ENCODE measurements around the gene JAKMIP2. TPM values are rescaled to one million over a fixed set of nuclear protein-coding genes. Genes with fewer than 3 reads are reported as not detected.

The JAKMIP2 gene
- total RNA-seq, 1 experiment from 2014 or later = 6.4 TPM

DNA sequence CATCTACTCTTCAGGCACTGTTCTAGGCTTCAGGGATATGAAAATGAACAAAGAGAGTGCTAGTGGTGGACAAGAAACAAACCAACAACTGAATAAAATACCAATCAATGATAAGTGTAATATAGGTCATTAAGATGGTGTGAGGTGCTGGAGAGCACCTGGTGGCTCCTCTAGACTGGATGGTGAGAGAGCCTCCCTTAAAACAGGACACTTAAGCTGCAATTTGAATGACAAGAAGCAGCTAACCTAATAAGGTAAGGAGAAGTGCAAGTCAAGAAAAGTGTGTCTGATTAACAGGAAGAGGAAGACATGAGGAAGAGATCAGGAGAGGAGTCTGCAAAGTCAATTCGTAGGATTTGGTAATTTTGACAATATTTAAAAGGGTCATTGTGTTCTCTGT lies 23.1 kb downstream of the JAKMIP2 start:
- Histone ChIP-seq H3K27me3 (ENCODE audit: insufficient read depth, low read length) (no peaks in the 10 kb centered on the region), H3K9me3 (ENCODE audit: control insufficient read depth, low read depth, low read length) (no peaks in the 10 kb centered on the region), H4K5ac (ENCODE audit: insufficient read length, low read depth, low read length) (no peak overlapping the region), H3K56ac (ENCODE audit: insufficient read length, low read depth, low read length) (no peak overlapping the region), H3K9ac (ENCODE audit: extremely low read depth, insufficient read length, low read length) (no peak overlapping the region), H2AFZ (ENCODE audit: low read length) (no peak overlapping the region), H3K79me1 (ENCODE audit: insufficient read depth, low read depth, low read length, poor library complexity, severe bottlenecking) (peaks cover 3% of the 10 kb centered on the region), H3K27ac (ENCODE audit: insufficient read length, low read depth, low read length) (no peak overlapping the region), H2BK120ac (ENCODE audit: low read depth, low read length, poor library complexity, severe bottlenecking) (no peak overlapping the region), H3K18ac (ENCODE audit: insufficient read length, low read depth, low read length) (no peak overlapping the region), H4K91ac (ENCODE audit: insufficient read length, low read depth, low read length) (no peak overlapping the region), H3K4me2 (ENCODE audit: insufficient read depth, insufficient read length, low read length) (no peak overlapping the region), H4K8ac (replicated peaks; ENCODE audit: insufficient read length, low read depth, low read length) (no peak overlapping the region), H2BK5ac (ENCODE audit: insufficient read length, low read length) (no peak overlapping the region), H3K4ac (ENCODE audit: low read depth, low read length) (no peak overlapping the region), H3K14ac (ENCODE audit: insufficient read depth, low read length) (no peak overlapping the region), H3T11ph (ENCODE audit: low read length) (no peak overlapping the region), H2BK12ac (ENCODE audit: insufficient read length, low read depth, low read length) (no peak overlapping the region), H3K23me2 (ENCODE audit: insufficient read length, low read depth, low read length, poor library complexity, severe bottlenecking) (no peaks in the 10 kb centered on the region), H4K20me1 (ENCODE audit: control insufficient read depth, insufficient read depth, insufficient read length) (no peaks in the 10 kb centered on the region), H2BK20ac (ENCODE audit: low read depth, low read length, poor library complexity, severe bottlenecking) (no peak overlapping the region), H3K23ac (ENCODE audit: insufficient read length, low read depth, low read length) (no peak overlapping the region), H3K79me2 (ENCODE audit: insufficient read depth, low read length) (no peaks in the 10 kb centered on the region), H2AK5ac (ENCODE audit: insufficient read length, low read length) (no peak overlapping the region), H2BK15ac (ENCODE audit: low read depth, low read length) (no peak overlapping the region), H3K4me1 (ENCODE audit: insufficient read depth, low read length) (peaks cover 7% of the 10 kb centered on the region; the same call in 1 of the 2 replicates)
- Mint-ChIP-seq H3K27me3 (ENCODE audit: low read depth) (no peaks in the 10 kb centered on the region), H3K4me1 (peaks cover 13 to 18% of the 10 kb centered on the region in 2 experiments), H3K4me3 (no peak overlapping the region), H3K27ac (no peak overlapping the region), H3K9me3 (no peaks in the 10 kb centered on the region), H3K36me3 (ENCODE audit: insufficient read depth in 1 of 3, low read depth in 3 of 3) (peaks cover 0 to 1% (median 0%) of the 10 kb centered on the region in 3 experiments; a peak in 1 of 7 replicates)
- no CpG with 5 or more reads among the region's 1 CpG for WGBS (ENCODE audit: extremely low coverage, insufficient read length, low lambda C conversion rate)
- TF ChIP-seq, protein P1, sequence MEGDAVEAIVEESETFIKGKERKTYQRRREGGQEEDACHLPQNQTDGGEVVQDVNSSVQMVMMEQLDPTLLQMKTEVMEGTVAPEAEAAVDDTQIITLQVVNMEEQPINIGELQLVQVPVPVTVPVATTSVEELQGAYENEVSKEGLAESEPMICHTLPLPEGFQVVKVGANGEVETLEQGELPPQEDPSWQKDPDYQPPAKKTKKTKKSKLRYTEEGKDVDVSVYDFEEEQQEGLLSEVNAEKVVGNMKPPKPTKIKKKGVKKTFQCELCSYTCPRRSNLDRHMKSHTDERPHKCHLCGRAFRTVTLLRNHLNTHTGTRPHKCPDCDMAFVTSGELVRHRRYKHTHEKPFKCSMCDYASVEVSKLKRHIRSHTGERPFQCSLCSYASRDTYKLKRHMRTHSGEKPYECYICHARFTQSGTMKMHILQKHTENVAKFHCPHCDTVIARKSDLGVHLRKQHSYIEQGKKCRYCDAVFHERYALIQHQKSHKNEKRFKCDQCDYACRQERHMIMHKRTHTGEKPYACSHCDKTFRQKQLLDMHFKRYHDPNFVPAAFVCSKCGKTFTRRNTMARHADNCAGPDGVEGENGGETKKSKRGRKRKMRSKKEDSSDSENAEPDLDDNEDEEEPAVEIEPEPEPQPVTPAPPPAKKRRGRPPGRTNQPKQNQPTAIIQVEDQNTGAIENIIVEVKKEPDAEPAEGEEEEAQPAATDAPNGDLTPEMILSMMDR (conservative IDR thresholded peaks at IDR 0.05) = no peak
- DNase-seq = no peak
